ENCODE measurements around the gene LYRM2. TPM values are rescaled to one million over a fixed set of nuclear protein-coding genes. Genes with fewer than 3 reads are reported as not detected.

LYRM2 gene
- total RNA-seq, 1 donor from 2014 or later, result 53.0 TPM

- Mint-ChIP-seq H3K4me1 (no peaks in the 10 kb centered on the region), H3K9me3 (no peaks in the 10 kb centered on the region), H3K36me3 (ENCODE audit: low read depth) (peaks cover 14% of the 10 kb centered on the region), H3K27me3 (ENCODE audit: low read depth) (no peaks in the 10 kb centered on the region), H3K27ac (ENCODE audit: unreplicated experiment) (no peak overlapping the region), H3K4me3 (no peak overlapping the region)
- DNase-seq (ENCODE audit: low read depth, low spot score), result no peak
- no peak for TF ChIP-seq CTCF (conservative IDR thresholded peaks at IDR 0.05)
Measured at GRCh38 chr6:89680551-89680950, 42.0 kb upstream of the LYRM2 start.

DNA sequence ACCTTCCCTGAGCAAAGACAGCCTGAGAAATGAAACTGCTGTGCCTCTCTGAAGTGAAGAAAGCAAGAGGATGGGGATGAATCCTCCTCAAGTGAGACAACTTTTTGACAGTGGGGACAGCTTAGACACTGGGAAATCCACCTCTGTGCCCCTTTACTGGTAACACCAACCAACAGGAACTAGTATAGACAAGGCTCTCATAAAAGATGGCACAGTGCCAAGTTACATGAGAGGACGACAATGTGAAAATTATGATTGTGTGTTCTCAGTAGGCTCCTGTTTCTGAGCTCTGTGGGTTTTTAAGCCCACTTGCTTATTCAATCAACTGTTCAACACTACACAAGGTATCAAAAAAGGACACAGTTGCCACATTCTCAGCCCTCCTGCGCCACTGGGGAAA lies 41.6 kb upstream of the LYRM2 start:
- Mint-ChIP-seq H3K36me3 (ENCODE audit: low read depth) (peaks cover 16% of the 10 kb centered on the region), H3K27ac (ENCODE audit: unreplicated experiment) (no peak overlapping the region), H3K9me3 (no peaks in the 10 kb centered on the region), H3K4me1 (no peaks in the 10 kb centered on the region), H3K4me3 (no peak overlapping the region), H3K27me3 (ENCODE audit: low read depth) (no peaks in the 10 kb centered on the region)
- TF ChIP-seq CTCF (conservative IDR thresholded peaks at IDR 0.05), result no peak
- no peak for DNase-seq (ENCODE audit: low read depth, low spot score)

- peak overlapping the region; percentile 57 for H3K27ac Mint-ChIP-seq (ENCODE audit: unreplicated experiment)
- H3K4me3 Mint-ChIP-seq, result no peak overlapping the region
- TF ChIP-seq CTCF (conservative IDR thresholded peaks at IDR 0.05), result no peak
- no peaks in the 10 kb centered on the region for H3K27me3 Mint-ChIP-seq (ENCODE audit: low read depth)
- H3K9me3 Mint-ChIP-seq, result no peaks in the 10 kb centered on the region
- peaks cover 19% of the 10 kb centered on the region for H3K36me3 Mint-ChIP-seq (ENCODE audit: low read depth)
- H3K4me1 Mint-ChIP-seq, result no peaks in the 10 kb centered on the region
- DNase-seq (ENCODE audit: low read depth, low spot score), result no peak
Measured at GRCh38 chr6:89679215-89680120, 40.9 kb upstream of the LYRM2 start.

DNA sequence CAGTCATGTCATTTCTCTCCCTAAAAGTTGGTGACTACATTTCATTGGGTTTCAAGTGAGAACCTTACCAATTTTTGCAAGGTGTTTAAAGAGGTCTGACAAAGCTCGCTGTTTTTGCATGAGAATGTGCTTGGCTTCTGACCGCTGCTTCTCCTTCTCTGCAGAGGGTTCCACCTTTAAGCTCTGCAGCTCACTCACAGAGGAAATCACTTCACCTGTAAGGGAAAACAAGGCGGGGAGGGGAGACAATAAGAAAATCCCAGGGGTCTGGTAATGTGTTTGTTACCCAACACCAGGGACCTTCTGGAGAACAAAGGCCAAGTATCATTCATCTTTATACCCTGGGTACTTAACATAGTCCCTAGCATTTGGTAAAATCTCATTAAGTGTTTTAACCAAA lies 40.0 kb upstream of the LYRM2 start:
- TF ChIP-seq CTCF (conservative IDR thresholded peaks at IDR 0.05), result no peak
- Mint-ChIP-seq H3K4me1 (no peaks in the 10 kb centered on the region), H3K27me3 (ENCODE audit: low read depth) (no peaks in the 10 kb centered on the region), H3K4me3 (no peak overlapping the region), H3K9me3 (no peaks in the 10 kb centered on the region), H3K27ac (ENCODE audit: unreplicated experiment) (no peak overlapping the region), H3K36me3 (ENCODE audit: low read depth) (peaks cover 17% of the 10 kb centered on the region)
- no peak for DNase-seq (ENCODE audit: low read depth, low spot score)

GRCh38 chr6:89675949-89676748 lies 37.6 kb upstream of the LYRM2 start:
- no peak overlapping the region for H3K27ac Mint-ChIP-seq (ENCODE audit: unreplicated experiment)
- no peaks in the 10 kb centered on the region for H3K9me3 Mint-ChIP-seq
- H3K36me3 Mint-ChIP-seq (ENCODE audit: low read depth), result peaks cover 19% of the 10 kb centered on the region
- no peak overlapping the region for H3K4me3 Mint-ChIP-seq
- TF ChIP-seq CTCF (conservative IDR thresholded peaks at IDR 0.05), result no peak
- H3K4me1 Mint-ChIP-seq, result no peaks in the 10 kb centered on the region
- H3K27me3 Mint-ChIP-seq (ENCODE audit: low read depth), result no peaks in the 10 kb centered on the region
- no peak for DNase-seq (ENCODE audit: low read depth, low spot score)
